GM19455 (cell line): ENCODE data around the gene DGKI.

Source experiments
- ATAC-seq: cut with Tn5 transposase; IDR thresholded peaks from one replicate; pipeline ENCODE4 v1.9.1; 2021; ENCODE audit not compliant: unreplicated experiment

Gene DGKI

GRCh38 chr7:137547485-137547884, 299.3 kb downstream of the DGKI start:
- ATAC-seq = no peak

GRCh38 chr7:137546671-137547070, 300.1 kb downstream of the DGKI start:
- ATAC-seq = no peak

- ATAC-seq = no peak
Measured at GRCh38 chr7:137546009-137546408, 300.8 kb downstream of the DGKI start.

- ATAC-seq = no peak
Measured at GRCh38 chr7:137545059-137545716, 301.6 kb downstream of the DGKI start.

- ATAC-seq = no peak
Measured at GRCh38 chr7:137544453-137545058, 302.2 kb downstream of the DGKI start.

- no peak for ATAC-seq
Measured at GRCh38 chr7:137539111-137539715, 307.6 kb downstream of the DGKI start.

- no peak for ATAC-seq
Measured at GRCh38 chr7:137538361-137538762, 308.4 kb downstream of the DGKI start.

- ATAC-seq = no peak
Measured at GRCh38 chr7:137535579-137535978, 311.2 kb downstream of the DGKI start.

GRCh38 chr7:137531671-137532070, 315.1 kb downstream of the DGKI start:
- no peak for ATAC-seq

- no peak for ATAC-seq
Measured at GRCh38 chr7:137527634-137528033, 319.1 kb downstream of the DGKI start.

- no peak for ATAC-seq
Measured at GRCh38 chr7:137523171-137523570, 323.6 kb downstream of the DGKI start.

GRCh38 chr7:137521451-137521850, 325.3 kb downstream of the DGKI start:
- no peak for ATAC-seq

- no peak for ATAC-seq
Measured at GRCh38 chr7:137519947-137520346, 326.8 kb downstream of the DGKI start.

GRCh38 chr7:137519181-137519691, 327.5 kb downstream of the DGKI start:
- no peak for ATAC-seq

GRCh38 chr7:137513091-137513490, 333.7 kb downstream of the DGKI start:
- no peak for ATAC-seq

GRCh38 chr7:137507096-137507495, 339.7 kb downstream of the DGKI start:
- no peak for ATAC-seq

- no peak for ATAC-seq
Measured at GRCh38 chr7:137506031-137506430, 340.7 kb downstream of the DGKI start.

- no peak for ATAC-seq
Measured at GRCh38 chr7:137501562-137501961, 345.2 kb downstream of the DGKI start.

- no peak for ATAC-seq
Measured at GRCh38 chr7:137492889-137493288, 353.9 kb downstream of the DGKI start.

- ATAC-seq = no peak
Measured at GRCh38 chr7:137489880-137490279, 356.9 kb downstream of the DGKI start.

GRCh38 chr7:137488038-137488437, 358.7 kb downstream of the DGKI start:
- ATAC-seq = no peak

- no peak for ATAC-seq
Measured at GRCh38 chr7:137485818-137486217, 361.0 kb downstream of the DGKI start.
